Measurements from ENCODE around the gene GPR119.
"Not testable (repeated sequence)": the region's sequence is repeated elsewhere in the genome, so short reads cannot be mapped to it uniquely, and the experiment has no call there.

GPR119 gene

GRCh38 chrX:130385520-130385919 is at the start of gene GPR119:
TSS of gene GPR119 (minus strand) at chrX:130385674. CDS start at chrX:130385447, 227 bp downstream.
- no peaks in the 10 kb centered on the region for H3K36me3 Mint-ChIP-seq (ENCODE audit: low read depth)
- no peak for DNase-seq (ENCODE audit: low spot score)

DNA sequence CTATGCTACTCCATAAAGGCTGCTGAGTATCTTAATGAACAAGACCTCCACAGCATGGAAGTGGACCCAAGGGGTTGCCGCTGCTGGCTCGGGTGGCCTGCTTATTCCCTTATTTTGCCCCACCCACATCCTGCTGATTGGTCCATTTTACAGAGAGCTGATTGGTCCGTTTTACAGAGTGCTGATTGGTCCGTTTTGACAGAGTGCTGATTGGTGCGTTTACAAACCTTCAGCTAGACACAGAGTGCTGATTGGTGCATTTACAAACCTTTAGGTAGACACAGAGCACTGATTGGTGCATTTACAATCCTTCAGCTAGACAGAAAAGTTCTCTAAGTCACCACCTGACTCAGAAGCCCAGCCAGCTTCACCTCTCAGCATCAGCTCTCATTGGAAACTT is 43.8 kb upstream of the GPR119 start:
- not testable (repeated sequence) for H3K4me1 Mint-ChIP-seq (ENCODE audit: low read depth); H3K4me3 Mint-ChIP-seq; H3K27ac Mint-ChIP-seq; H3K36me3 Mint-ChIP-seq (ENCODE audit: low read depth); H3K27me3 Mint-ChIP-seq (ENCODE audit: low read depth); DNase-seq (ENCODE audit: low spot score); H3K9me3 Mint-ChIP-seq

More at GRCh38 chrX:130385520-130385919, at the start of gene GPR119:
- H3K4me3 Mint-ChIP-seq = no peak within 1 kb of the TSS
- H3K4me1 Mint-ChIP-seq (ENCODE audit: low read depth) = no peaks in the 10 kb centered on the region
- no peak within 1 kb of the TSS for H3K27ac Mint-ChIP-seq
- H3K27me3 Mint-ChIP-seq (ENCODE audit: low read depth) = peaks cover 3% of the 10 kb centered on the region
- no peaks in the 10 kb centered on the region for H3K9me3 Mint-ChIP-seq

DNA sequence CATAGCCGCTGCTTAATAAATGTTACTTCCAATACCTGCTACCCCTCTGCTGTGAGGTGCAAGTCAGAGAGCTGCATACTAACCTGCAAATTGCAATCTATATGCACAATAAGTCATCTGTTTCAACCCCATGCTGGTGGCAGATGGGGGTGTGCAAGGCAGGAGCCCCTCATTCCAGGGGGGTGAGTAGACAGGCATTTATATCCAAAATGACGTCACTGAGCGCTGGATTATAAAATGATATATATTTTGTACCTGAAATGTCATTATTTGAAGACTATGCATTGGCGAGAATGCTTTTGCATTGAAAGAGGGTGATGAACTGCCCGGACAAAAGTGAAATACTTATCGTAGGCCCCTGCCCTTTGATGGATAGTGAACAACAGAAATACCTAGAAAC is 41.1 kb upstream of the GPR119 start:
- peaks cover 4% of the 10 kb centered on the region for H3K27me3 Mint-ChIP-seq (ENCODE audit: low read depth)
- no peak overlapping the region for H3K4me3 Mint-ChIP-seq
- H3K36me3 Mint-ChIP-seq (ENCODE audit: low read depth) = no peaks in the 10 kb centered on the region
- H3K4me1 Mint-ChIP-seq (ENCODE audit: low read depth) = no peaks in the 10 kb centered on the region
- H3K27ac Mint-ChIP-seq = no peak overlapping the region
- no peaks in the 10 kb centered on the region for H3K9me3 Mint-ChIP-seq
- no peak for DNase-seq (ENCODE audit: low spot score)

- Mint-ChIP-seq H3K27ac (no peak overlapping the region), H3K27me3 (ENCODE audit: low read depth) (peaks cover 4% of the 10 kb centered on the region), H3K4me1 (ENCODE audit: low read depth) (no peaks in the 10 kb centered on the region), H3K36me3 (ENCODE audit: low read depth) (peaks cover 3% of the 10 kb centered on the region), H3K4me3 (no peak overlapping the region), H3K9me3 (no peaks in the 10 kb centered on the region)
- no peak for DNase-seq (ENCODE audit: low spot score)
These were observed 33.8 kb upstream of the GPR119 start for GRCh38 chrX:130419263-130419662.

GRCh38 chrX:130418740-130419139 is 33.3 kb upstream of the GPR119 start:
- H3K9me3 Mint-ChIP-seq = no peaks in the 10 kb centered on the region
- no peaks in the 10 kb centered on the region for H3K4me1 Mint-ChIP-seq (ENCODE audit: low read depth)
- no peak overlapping the region for H3K27ac Mint-ChIP-seq
- peaks cover 5% of the 10 kb centered on the region for H3K36me3 Mint-ChIP-seq (ENCODE audit: low read depth)
- no peak for DNase-seq (ENCODE audit: low spot score)
- no peak overlapping the region for H3K4me3 Mint-ChIP-seq
- H3K27me3 Mint-ChIP-seq (ENCODE audit: low read depth) = peaks cover 4% of the 10 kb centered on the region

DNA sequence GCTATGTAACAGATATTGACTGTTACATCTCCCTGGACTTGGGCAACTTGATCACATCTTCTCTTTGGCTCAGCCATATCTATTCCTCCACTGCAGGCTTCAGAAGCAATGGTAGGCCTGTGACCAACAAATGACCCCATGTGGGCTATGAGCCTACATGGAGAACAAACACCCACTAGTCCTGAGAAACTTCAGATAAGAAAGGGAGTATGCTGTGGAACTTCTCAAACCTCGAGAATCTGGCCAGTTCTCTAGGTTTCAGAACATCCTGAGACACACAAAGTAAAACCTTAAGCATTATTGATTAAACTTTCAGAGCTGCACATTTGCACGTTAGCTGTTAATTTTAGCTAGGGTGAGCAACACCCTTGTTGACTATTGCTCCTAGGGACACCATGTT is 32.6 kb upstream of the GPR119 start:
- no peak overlapping the region for H3K4me3 Mint-ChIP-seq
- H3K9me3 Mint-ChIP-seq = no peaks in the 10 kb centered on the region
- H3K36me3 Mint-ChIP-seq (ENCODE audit: low read depth) = peaks cover 5% of the 10 kb centered on the region
- H3K27me3 Mint-ChIP-seq (ENCODE audit: low read depth) = no peaks in the 10 kb centered on the region
- no peak for DNase-seq (ENCODE audit: low spot score)
- H3K27ac Mint-ChIP-seq = no peak overlapping the region
- no peaks in the 10 kb centered on the region for H3K4me1 Mint-ChIP-seq (ENCODE audit: low read depth)

- Mint-ChIP-seq H3K27ac (no peak overlapping the region), H3K4me3 (no peak overlapping the region), H3K36me3 (ENCODE audit: low read depth) (peaks cover 12% of the 10 kb centered on the region), H3K27me3 (ENCODE audit: low read depth) (no peaks in the 10 kb centered on the region), H3K9me3 (no peaks in the 10 kb centered on the region), H3K4me1 (ENCODE audit: low read depth) (no peaks in the 10 kb centered on the region)
- DNase-seq (ENCODE audit: low spot score) = no peak
These were observed 31.3 kb upstream of the GPR119 start for GRCh38 chrX:130416785-130417184.

GRCh38 chrX:130415201-130415600 is 29.7 kb upstream of the GPR119 start:
- no peaks in the 10 kb centered on the region for H3K27me3 Mint-ChIP-seq (ENCODE audit: low read depth)
- H3K9me3 Mint-ChIP-seq = no peaks in the 10 kb centered on the region
- no peak overlapping the region for H3K27ac Mint-ChIP-seq
- peaks cover 20% of the 10 kb centered on the region for H3K36me3 Mint-ChIP-seq (ENCODE audit: low read depth)
- no peak for DNase-seq (ENCODE audit: low spot score)
- no peaks in the 10 kb centered on the region for H3K4me1 Mint-ChIP-seq (ENCODE audit: low read depth)
- H3K4me3 Mint-ChIP-seq = no peak overlapping the region

DNA sequence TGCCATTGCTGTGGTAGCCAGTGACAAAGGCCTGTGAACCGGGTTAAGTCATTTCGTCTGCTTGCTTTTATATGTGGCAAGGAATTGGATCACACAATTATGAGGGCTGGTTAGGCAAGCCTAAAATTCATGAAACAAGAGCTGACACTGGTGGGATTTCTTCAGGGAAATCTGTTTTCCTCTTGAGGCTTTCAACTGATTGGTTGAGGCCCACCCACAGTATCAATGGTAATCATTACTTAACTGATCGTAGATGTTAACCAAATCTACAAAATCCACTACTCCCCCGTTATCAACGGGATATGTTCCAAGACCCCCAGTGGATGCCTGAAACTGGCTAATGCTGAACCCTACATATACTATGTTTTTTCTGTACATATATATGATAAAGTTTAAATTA is 29.3 kb upstream of the GPR119 start:
- Mint-ChIP-seq H3K27me3 (ENCODE audit: low read depth) (no peaks in the 10 kb centered on the region), H3K27ac (no peak overlapping the region), H3K9me3 (no peaks in the 10 kb centered on the region), H3K36me3 (ENCODE audit: low read depth) (peaks cover 22% of the 10 kb centered on the region), H3K4me3 (no peak overlapping the region), H3K4me1 (ENCODE audit: low read depth) (no peaks in the 10 kb centered on the region)
- DNase-seq (ENCODE audit: low spot score) = no peak

DNA sequence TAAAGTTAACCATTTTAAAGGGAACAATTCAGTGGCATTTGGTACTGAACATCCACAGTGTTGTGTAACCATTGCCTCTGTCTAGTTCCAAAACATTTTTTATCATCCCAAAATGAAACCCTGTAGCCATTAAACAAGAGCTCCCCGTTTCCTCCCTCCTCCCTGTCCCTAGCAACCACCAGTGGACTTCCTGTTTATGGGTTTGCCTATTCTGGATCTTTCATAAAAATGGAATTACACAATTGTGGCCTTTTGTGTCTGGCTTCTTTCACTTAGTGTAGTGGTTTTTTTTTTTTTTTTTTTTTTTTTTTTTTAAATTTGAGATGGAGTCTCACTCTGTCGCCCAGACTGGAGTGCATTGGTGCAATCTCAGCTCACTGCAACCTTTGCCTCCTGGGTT is 27.9 kb upstream of the GPR119 start:
- Mint-ChIP-seq H3K36me3 (ENCODE audit: low read depth) (peaks cover 23% of the 10 kb centered on the region), H3K27ac (no peak overlapping the region), H3K27me3 (ENCODE audit: low read depth) (no peaks in the 10 kb centered on the region), H3K4me1 (ENCODE audit: low read depth) (no peaks in the 10 kb centered on the region), H3K4me3 (no peak overlapping the region), H3K9me3 (no peaks in the 10 kb centered on the region)
- DNase-seq (ENCODE audit: low spot score) = no peak

DNA sequence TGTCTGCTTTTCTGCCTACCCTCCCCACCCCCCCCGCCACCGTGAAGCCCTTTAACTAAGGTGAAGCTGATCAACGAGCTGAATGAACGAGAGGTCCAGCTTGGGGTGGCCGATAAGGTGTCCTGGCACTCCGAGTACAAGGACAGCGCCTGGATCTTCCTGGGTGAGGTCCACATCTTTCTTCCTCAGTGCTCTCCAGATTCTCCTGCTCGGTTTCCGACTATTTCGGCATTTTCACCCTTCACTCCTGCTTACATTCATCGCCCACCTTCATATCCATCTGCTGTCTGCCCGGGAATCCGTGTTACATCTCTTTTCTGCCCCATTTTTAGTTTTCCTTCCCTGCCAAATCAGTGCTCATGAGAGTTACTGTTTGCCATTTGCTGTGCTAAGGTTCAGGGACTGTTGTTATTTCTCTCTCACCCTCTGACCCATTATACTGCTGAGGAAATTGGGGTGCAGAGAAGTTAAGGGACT is 16.8 kb upstream of the GPR119 start:
- Mint-ChIP-seq H3K4me3 (peak overlapping the region; percentile 98), H3K9me3 (no peaks in the 10 kb centered on the region), H3K27me3 (ENCODE audit: low read depth) (peaks cover 5% of the 10 kb centered on the region), H3K4me1 (ENCODE audit: low read depth) (peaks cover 9% of the 10 kb centered on the region), H3K36me3 (ENCODE audit: low read depth) (peaks cover 8% of the 10 kb centered on the region), H3K27ac (peak overlapping the region; percentile 90)
- DNase-seq (ENCODE audit: low spot score) = no peak

- H3K36me3 Mint-ChIP-seq (ENCODE audit: low read depth) = peaks cover 8% of the 10 kb centered on the region
- no peaks in the 10 kb centered on the region for H3K9me3 Mint-ChIP-seq
- peak within 1 kb of the TSS; percentile 98 for H3K4me3 Mint-ChIP-seq
- peaks cover 5% of the 10 kb centered on the region for H3K27me3 Mint-ChIP-seq (ENCODE audit: low read depth)
- H3K27ac Mint-ChIP-seq = peak within 1 kb of the TSS; percentile 90
- peaks cover 9% of the 10 kb centered on the region for H3K4me1 Mint-ChIP-seq (ENCODE audit: low read depth)
- DNase-seq (ENCODE audit: low spot score) = peak; percentile 73
These were observed 16.1 kb upstream of the GPR119 start, which contains the start of gene RBMX2 for GRCh38 chrX:130401415-130402207. TSS of gene RBMX2 (plus strand) at chrX:130401987. CDS start at chrX:130402033, 46 bp downstream.

DNA sequence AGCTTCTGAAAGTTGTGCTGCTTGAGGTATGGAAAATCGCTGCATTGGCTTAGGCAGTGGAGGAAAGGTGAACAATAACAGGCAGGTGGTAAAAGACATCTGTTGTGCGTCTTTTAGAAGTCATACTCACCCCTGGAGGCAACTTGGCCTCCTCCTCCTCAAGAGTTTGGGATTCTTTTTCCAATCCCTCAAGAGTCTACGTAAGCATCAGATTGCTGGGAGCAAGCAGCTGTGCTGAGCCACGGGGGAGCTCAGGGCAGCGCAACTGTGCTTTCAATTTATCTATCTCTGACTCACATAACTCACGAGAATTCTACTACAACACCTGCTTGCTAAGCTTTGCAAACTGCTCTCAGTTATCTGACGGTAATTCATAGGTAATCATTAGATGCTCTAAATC is 9.9 kb upstream of the GPR119 start:
- H3K9me3 Mint-ChIP-seq = no peaks in the 10 kb centered on the region
- no peak overlapping the region for H3K27ac Mint-ChIP-seq
- DNase-seq (ENCODE audit: low spot score) = no peak
- no peaks in the 10 kb centered on the region for H3K4me1 Mint-ChIP-seq (ENCODE audit: low read depth)
- peaks cover 7% of the 10 kb centered on the region for H3K27me3 Mint-ChIP-seq (ENCODE audit: low read depth)
- no peak overlapping the region for H3K4me3 Mint-ChIP-seq
- no peaks in the 10 kb centered on the region for H3K36me3 Mint-ChIP-seq (ENCODE audit: low read depth)

GRCh38 chrX:130393451-130394074 is 8.1 kb upstream of the GPR119 start:
- Mint-ChIP-seq H3K36me3 (ENCODE audit: low read depth) (no peaks in the 10 kb centered on the region), H3K4me3 (no peak overlapping the region), H3K27ac (no peak overlapping the region), H3K4me1 (ENCODE audit: low read depth) (no peaks in the 10 kb centered on the region), H3K9me3 (no peaks in the 10 kb centered on the region), H3K27me3 (ENCODE audit: low read depth) (peaks cover 2% of the 10 kb centered on the region)
- no peak for DNase-seq (ENCODE audit: low spot score)
